HL-60 (cell line): ENCODE data around the gene GDA.

ENCODE experiments used
- CTCF ChIP-seq: IDR thresholded peaks from one replicate; pipeline ENCODE4 v1.5.1; 2011; ENCODE audit warnings: low read length, control low read depth, inconsistent platforms; ENCODE audit not compliant: insufficient read depth
- GABPA ChIP-seq: IDR thresholded peaks from 2 replicates; pipeline ENCODE4 v1.6.1; 2012; ENCODE audit warnings: low read depth

DNA sequence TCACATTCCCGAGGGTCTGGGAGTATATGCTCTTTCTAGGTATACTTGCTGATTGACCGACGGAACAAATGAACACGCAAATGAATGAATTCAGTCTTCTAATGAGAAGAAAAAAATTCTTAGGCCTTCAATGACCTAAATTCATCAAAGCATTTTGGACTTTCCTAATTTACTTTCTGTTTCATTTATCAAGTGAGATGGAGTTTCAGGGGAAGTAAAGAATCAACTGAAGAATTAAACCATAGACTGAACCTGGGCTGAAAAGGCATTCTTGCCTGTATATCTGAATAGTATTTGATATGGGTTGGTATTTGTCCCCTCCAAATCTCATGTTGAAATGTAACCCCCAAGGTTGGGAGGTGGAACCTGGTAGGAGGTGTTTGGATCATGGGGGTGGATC, 151.6 kb downstream of the GDA start:
- TF ChIP-seq GABPA (no peak), CTCF (no peak)
